ENCODE measurements around the gene TPPP.

Gene TPPP

DNA sequence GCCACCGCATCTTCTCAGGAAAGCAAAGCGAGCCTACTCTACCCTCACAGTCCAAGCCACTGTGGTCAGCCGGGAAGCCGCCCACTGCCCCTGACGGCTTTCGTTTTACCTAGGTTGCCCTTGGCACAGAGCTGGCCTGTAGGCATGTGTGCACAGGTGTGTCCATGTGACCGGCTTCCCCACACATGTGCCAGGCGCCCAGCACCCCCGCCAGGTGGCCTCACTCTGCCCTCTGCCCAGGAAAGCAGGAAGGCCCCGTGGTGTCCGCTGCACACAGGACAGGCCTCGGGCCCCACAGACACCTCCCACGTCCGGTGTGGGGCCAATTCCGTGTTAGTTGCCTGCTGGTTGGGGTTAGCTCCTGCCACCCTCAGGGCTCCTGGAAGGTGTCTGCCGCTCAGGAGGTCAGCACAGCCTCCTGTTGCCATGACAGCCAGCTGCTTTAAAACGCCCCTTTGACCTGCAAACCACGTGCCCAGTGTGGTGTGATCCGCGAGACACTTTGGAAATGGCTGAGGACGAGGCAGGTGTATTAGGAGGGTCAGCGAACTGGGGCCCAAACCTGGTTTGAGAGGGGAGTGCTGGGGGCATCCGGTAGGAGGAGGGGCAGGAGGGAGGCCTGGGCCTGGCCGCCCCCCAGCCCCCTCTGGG is 28.7 kb downstream of the TPPP start:
- DNase-seq = no peak

DNA sequence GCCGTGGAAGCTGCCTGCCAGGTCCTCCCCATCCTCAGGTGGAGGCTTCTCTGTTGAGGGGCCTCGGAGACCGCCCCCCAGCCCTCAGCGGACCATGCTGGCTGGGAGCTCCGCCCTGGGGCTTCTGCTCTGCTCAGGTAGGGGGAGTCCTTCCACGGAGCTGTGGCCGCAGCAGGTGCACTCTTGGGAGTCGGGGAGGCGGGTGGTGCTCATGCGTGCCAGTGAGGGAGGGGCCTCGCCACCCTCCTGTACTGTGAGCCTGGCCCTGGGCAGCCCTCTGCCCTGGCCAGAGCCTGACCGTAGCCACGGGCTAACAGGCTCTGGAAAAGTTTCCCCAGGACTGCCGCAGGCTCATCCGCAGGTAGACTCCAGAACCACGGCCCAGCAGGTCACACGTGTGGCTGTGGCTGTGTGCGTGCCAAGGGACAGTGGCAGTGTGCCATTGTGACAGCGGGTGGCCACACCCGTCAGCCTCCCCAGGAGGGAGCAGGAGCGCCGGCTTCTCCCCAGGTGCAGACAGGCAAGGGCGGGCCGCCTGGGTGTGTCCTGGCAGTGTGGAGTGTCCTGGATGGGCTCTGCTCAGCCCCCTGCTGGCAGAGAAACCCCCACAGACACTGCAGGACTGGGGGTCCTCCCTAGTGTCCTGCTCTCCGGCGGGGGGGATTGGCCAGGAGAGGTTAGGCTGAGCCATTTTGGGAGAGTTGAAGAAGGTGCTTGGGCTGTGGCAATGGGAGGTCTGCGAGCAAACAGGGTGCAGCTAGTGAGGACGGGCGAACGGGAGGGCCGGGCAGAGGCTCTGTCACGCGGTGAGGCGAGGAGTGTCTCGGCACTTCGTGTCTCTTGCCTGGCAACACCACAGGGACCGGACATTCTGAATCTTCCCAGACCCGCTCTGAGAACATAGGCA is 29.5 kb downstream of the TPPP start:
- no peak for DNase-seq

DNA sequence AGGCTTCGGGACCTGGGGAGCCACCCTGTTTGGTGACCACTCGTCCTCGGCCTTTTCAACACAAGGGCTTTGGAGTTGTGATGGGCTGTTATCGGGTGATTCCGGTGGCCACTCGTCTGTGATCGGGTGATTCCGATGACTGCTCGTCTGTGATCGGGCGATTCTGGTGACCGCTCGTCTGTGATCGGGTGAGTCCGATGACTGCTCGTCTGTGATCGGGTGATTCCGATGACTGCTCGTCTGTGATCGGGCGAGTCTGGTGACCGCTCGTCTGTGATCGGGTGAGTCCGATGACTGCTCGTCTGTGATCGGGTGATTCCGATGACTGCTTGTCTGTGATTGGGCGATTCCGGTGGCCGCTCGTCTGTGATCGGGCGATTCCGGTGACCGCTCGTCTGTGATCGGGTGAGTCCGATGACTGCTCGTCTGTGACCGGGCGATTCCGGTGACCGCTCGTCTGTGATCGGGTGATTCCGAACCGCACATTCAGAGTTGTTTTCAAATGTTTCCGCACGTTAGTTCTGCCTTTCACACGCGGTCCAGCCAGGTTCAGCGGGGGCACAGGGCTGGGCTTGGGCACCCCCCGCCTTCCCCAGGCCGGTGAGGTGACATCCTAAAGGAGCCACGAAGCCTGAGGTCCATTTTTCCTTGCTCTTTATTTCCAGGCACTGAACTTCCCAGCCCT is 30.3 kb downstream of the TPPP start:
- DNase-seq = no peak

DNA sequence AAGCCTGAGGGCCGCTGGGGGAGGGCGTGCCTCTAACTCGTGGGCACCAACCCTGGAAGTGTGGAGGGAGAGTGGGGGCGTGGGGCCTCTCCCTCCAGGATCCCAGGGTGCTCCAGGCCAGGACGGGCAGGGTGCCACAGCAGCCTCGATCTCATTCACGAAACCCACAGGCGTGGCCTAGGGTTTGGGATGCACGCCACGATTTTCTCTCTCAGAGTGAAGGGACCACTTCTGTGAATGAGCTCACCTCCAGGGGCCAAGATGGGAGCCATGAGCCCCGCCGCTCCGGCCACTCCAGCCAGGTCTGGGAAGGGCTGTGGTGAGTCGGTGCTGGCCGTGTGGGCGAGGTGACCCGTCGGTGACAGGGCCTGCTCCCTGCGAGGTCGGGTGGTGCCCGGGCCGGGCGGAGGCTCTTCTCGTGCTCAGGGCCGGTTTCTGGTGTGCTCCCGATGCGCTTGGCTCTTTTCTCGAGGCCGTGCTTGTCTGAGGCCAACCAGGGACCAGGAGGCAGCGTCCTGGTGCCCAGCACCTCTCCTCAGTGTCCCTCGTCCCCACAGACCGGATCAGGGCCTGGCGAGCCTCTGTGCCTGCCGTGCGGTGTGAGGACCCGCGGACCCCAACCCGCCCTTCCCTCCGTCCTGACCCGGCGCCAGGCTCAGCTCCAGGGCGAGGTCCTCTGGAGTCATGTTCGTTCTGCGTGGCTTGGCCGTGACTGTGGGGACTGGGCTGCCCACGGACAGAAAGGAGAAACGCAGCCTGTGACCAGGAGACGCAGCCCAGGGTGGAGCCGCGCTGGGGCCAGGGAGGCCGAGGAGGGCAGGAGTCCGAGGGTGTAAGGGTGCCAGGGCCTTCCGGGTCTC is 31.0 kb downstream of the TPPP start:
- no peak for DNase-seq

DNA sequence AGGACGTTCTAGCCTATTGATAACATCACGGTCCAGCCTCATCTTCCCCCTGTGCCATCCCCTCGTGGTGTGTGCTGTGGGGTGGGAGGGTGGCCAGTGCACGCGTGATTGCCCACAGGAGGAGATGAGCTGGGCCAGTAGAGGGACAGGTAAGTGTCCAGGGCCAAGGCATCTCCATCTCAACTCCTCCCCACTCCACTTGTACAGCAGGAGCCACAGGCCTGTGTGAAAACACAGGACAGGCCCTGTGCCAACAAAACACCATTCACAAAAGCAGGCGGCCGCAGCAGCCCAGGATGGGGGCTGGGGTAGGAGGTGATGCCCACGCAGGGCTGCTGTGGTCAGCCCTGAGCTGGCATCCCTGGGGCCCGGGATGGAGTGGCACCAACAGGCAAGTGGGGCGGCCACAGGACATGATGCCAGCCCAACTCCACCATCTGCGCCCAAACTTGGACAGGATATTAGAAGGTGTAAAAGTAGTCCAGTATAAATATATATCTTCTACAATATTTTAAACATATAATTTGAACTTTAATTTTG is 32.6 kb downstream of the TPPP start:
- DNase-seq = no peak

DNA sequence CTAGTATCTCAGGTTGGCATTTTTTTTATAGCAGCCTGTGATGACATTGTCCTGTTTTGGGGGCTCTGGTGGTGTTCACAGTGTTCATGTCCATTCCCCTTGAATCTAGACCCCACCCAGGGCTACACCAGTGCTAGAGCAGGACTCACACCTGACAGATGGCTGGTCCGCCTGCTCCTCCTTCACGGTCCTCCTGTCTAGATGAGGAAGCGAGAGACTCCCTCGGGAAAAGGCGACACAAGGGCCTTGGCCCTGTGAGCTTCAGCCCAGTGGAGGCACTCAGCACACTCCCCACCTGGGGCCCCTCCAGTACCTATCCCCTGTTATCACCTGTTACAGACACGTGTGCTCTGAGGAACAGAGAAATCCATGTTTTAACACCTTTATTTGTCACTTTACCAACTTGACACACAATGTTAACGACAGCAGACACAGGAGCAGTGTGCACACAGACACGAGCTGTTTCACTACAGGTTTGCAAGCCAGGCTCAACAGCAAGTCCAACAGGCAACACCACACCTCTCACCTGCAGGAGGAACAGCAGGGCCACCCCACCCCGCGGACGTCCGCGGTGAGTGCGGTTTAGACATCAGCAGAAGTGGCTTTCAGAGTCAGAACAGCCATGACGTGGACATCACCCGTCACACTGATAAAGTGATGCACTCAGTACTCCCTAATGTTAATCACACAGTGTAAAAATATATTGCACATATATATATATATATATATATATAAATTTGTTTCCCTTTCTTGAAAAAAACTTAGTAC is 33.5 kb downstream of the TPPP start:
- DNase-seq = no peak

DNA sequence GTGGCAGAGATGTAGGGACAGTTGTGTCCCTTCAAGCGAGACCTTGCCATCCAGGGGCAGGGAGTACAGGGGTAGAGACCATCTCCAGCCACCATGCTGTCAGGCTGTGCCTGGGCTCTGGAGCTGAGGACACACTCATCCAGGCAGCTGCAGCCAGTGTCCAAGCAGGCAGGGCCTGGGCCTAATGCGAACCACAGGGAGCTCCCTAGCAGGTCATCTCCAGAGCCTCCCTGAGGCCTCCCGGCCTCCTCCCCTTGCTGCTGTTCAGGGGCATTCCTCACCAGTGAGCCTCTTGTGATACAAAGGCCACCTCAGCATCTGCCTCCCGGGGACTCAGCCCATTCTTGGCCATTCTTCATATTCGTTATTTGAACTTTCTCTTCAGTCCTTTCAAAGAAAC is 35.0 kb downstream of the TPPP start:
- DNase-seq = no peak

DNA sequence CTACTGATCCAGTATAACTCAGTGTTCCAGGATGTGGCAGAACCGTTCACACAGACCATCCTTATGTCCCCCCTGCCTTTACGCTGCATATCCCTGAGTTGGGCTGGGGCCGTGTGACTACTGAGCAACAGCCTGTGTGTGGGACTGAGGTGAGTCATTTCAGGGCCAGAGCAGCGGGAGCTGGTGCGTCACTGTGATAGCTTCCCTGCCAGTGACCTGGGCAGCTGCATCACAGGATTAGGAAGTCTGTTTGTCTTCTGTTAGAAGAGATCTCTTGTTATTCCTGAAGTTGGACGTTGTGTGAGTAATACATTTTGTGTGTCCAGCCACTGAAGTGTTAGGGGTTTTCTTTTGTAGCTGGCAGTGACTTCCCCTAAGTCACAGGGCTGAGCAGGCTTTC is 35.6 kb downstream of the TPPP start:
- no peak for DNase-seq

DNA sequence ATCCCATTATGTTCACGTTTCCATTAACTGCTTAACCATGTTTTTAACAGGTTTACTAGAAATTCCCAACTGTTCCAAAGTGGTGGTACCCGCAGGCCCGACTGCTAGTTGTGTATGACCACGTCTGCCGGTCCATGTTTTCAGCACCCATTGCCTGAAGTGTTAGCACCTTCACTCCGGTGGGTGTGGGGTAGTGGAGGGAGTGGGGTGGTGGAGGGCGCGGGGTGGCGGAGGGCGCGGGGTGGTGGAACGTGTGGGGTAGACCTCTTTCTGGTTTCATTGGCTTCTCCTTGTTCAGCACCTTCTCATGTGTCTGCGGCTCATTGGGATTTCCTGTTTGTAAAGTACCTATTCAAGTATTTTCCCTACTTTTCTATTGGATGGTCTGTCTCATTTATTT is 37.7 kb downstream of the TPPP start:
- no peak for DNase-seq

DNA sequence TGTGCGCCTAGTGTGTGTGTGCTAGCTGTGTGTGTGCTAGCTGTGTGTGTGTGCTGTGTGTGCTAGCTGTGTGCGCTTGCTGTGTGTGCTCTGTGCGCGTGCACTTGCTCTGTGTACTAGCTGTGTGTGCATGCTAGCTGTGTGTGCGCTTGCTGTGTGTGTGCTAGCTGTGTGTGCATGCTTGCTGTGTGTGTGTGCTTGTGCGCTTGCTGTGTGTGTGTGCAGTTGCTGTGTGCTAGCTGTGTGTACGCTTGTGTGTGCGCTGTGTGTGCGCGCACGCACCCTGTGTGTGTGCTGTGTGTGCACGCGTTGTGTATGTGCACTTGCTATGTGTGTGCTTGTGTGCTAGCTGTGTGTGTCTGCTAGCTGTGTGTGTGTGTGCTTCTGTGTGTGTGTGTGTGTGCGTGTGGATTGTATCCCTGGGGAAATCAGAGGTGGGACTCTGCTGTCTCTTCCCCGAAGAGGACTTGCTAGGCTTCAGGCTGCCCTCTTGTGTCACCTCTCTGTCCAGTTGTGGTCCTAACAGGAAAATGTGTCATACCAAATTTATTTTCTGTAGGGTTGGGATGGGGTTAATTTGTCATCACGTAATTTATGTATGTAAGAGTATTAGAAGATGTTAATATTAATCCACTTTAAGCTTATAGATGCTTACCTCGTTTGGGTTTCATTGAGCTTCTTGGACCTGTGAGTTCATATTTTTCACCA is 38.9 kb downstream of the TPPP start:
- no peak for DNase-seq

DNA sequence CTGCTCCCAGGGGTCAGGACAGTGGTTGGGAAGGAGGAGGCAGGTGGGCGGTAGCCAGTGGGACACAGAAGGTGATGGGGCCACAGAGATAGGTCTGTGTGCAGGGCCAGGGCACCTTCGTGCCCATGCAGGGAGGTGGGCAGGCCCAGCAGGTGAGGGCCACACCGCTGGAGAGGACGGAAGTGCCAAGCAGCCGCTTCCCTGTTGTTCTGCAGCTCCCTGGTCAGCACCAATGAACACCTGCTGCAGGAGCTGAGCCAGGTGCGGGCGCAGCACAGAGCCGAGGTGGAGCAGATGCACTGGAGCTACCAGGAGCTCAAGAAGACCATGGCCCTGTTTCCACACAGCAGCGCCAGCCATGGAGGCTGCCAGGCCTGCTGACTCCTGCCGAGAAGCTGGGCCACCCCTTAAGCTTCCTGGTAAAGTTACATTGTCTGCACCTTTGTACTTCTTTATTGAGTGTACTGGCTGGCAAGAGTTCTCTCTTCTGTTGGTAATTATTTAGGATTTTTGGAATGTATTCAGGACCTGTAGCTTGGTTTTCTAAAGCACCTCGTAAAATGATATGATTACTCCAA is 40.3 kb downstream of the TPPP start:
- no peak for DNase-seq

DNA sequence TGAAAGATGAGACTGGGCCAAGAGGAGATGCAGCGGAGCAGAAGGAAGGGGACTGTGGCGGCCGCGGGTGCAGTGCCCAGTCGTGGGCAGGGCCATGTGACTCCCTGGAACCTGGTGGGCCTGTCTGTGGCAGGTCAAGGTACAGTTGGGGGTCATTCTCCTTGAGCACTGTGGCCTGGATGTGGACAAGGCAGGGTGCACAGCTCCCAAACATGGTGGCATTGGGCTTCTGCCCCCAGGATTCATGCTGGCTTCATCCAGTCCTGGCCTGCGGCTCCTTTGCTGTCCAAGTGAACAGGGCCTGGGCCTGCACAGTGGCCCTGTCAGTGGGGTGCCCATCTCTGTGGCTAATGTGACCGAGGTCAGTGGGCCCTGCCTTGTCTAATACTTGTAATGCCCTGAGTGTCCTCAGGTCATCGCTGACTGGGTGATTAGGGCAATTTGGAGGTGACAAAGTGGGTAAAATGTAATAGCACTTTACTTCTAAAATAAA is 41.1 kb downstream of the TPPP start:
- DNase-seq = no peak

DNA sequence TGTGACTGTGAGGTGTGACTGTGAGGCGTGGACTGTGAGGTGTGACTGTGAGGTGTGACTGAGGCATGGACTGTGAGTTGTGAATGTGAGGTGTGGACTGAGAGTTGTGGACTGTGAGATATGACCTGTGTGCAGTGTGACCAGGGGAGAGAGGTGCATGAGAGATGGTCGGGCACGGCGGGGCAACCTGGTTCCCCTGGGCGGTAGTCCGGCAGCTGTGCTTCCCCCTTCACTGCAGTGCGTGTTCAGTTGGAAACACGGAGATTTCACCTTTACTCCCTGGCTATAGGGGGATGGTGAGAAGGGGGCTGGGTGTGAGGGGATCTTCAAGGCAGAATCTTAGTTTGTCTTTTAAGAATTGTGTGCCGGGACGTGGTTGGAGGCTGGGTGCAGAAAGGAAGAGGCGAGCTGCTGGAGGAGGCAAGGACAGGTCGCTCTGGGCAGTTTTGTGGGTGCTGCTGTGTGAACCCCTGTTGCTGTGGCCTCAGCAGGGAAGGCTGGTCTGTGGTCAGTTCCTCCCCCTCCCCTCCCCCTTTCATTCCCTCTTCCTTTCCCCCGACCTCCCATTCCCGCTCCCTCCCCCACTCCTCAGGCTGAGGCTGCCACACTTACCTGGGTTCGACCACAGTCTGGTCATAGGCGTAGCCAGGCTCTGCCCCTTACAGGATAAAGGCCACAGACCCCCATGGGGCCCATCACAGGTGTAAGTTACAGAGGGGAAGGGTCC is 41.7 kb downstream of the TPPP start:
- DNase-seq = no peak

DNA sequence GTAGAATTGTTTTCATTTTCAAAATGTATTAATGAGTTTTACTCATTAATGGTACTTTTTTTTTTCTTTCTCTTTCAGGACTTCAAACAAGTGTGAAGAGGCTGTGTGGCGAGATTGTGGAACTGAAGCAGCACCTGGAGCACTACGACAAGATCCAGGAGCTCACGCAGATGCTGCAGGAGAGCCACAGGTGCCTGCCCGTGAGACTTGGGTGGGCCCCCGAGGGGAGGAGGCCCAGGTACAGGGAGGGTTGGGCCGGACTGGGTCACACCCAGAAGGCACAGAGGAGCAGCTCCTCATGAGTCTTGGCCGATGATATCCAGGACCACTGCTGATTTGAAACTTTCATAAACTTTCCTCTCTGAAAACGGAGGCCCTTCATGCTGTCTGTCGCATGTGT is 45.4 kb downstream of the TPPP start:
- DNase-seq = no peak

DNA sequence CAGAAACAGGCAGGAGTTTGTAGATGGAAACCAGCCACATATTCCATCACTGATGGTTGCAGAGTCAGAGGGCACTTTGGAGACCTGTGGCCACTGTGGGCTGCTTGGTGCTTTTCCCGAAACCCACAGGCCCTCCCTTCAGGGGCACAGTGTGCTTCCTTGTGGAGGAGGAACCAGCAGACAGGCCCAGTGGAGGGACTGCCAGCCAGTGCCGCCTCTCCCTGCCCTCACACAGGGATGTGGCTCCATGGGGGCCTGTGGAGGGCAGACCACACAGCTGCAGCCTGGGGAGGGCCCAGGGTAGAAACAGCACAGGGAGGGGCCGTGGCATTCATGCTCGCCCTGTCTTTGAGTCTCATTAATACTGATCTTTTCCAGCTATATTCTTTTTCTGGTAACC is 45.8 kb downstream of the TPPP start:
- no peak for DNase-seq

DNA sequence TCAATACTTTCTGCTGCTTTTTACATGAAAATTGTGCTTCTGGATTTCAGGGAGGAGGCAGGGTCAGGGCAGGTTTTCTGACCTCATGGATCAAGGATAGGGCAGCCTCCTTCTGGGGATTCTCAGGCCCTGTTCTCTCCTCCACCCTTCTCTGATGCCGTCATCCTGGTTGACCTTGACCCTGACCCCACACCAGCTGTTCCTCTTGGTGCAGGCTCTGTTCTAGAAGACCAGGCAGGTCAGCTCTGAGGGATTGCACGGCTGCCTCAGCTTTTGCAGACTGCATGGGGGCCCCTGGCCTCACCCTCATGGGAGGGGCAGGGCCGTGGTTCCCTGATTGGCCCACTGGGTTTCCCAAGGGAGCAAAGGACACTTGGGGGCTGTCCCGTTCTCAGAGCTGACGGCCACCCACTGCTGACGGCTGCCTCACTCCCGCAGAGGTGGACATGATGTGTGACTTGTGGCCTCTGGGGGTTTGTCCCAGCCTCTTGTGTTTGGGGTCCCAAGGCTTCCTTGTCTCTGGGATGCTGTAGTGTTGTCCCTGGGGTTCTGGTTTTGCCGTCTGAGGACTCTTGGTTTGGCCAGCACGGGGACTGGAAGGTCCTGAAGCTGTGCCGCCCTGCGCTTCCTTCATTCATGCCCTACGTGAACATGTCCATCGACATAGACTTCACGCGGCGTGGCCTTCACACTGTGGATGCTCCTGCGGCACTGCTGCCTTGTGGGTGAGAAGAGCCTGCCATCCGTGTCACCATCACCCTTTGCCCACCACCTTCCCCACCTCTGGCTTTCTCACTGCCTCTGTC is 46.6 kb downstream of the TPPP start:
- DNase-seq = no peak

DNA sequence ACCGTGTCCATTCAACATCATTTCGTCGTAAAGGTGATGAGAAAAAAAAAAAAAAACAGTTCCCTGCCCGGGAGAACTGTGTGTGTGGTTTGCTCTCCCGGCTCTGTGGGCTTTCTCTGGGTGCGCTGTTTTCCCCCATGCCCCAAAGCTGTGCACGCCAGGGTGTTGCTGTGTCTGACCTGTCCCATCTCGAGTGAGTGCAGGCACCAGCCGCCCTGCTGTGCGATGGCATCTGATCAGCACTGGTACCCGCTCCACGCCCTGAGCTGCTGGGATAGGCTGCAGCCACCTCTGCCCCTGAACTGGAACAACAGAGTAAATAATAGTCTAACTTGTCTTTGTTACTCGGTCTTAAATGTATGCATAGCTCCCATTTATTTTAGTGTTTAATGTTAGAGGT is 47.7 kb downstream of the TPPP start:
- DNase-seq = no peak

DNA sequence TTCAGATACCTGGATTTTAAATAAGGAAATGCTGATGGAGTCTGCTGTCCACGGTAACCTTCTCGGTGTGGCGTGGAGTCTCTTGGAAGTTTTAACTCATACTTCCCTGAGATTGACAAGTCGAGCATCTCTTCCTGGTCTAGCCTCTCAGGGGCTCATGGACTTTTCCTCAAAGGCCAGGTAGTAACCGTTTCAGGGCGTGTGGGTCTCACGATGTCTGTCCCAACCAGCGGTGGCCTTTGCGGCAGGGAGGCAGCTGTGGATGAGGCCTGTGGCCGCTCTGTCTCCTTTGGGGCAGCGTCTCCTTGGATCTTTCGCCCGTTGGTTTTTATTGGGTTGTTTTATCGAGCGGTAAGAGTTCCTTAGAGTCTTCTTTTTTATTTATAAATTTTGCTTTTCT is 48.2 kb downstream of the TPPP start:
- DNase-seq = no peak

DNA sequence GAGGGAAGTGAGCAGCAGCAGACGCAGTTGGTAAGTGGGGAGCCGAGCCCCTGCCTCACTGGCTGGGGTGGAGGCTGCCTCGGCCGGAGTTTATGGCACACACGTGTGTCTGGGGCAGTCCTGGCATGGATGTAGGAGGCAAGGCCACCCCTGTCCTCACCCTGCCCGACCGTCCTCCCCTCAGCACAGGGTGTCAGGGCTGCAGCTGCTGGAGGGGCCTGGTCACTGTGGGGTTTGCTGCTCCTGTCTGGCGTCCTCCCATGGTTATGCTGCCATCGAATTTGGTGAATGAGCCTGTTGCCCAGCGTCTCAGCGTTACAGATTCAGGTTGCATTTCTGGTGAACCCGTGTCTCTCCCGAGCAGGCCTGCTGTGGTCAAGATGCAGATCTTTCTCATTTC is 48.6 kb downstream of the TPPP start:
- no peak for DNase-seq

Measured in activated CD4-positive, alpha-beta T cell treated with anti-CD3 and anti-CD28 coated beads for 48 hours (primary cell).